Smooth muscle cell (in vitro differentiated cells): ENCODE measurements around the gene CAPN9. TPM values are rescaled to one million over a fixed set of nuclear protein-coding genes. Genes with fewer than 3 reads are reported as not detected.

Source experiments
- DNase-seq: peaks from one replicate; lab custom pipeline; 2025; ENCODE audit not compliant: unreplicated experiment; lab: John Stamatoyannopoulos, UW
- H2AFZ ChIP-seq: fragments of 200-600 bp; sonication (generic); 2 replicates; pipeline ENCODE4 v1.6.0; 2016; ENCODE audit warnings: antibody characterized with exemption, low read depth, mild to moderate bottlenecking
- H3F3A ChIP-seq: fragments of 200-600 bp; sonication (generic); 2 replicates; pipeline ENCODE4 v1.6.0; 2017; ENCODE audit warnings: antibody characterized with exemption, low read depth
- H3K27ac ChIP-seq: fragments of 200-600 bp; sonication (generic); 2 replicates; pipeline ENCODE4 v1.5.1; 2016; ENCODE audit warnings: low read depth, mild to moderate bottlenecking
- H3K27me3 ChIP-seq: fragments of 200-600 bp; sonication (generic); 2 replicates; pipeline ENCODE4 v1.6.1; 2016; ENCODE audit warnings: low read depth, mild to moderate bottlenecking
- H3K36me3 ChIP-seq: fragments of 200-600 bp; sonication (generic); 2 replicates; pipeline ENCODE4 v1.5.1; 2016; ENCODE audit warnings: low read depth
- H3K4me1 ChIP-seq: fragments of 200-600 bp; sonication (generic); 2 replicates; pipeline ENCODE4 v1.5.1; 2016; ENCODE audit warnings: low read depth
- H3K4me2 ChIP-seq: fragments of 200-600 bp; sonication (generic); 2 replicates; pipeline ENCODE4 v1.6.0; 2016; ENCODE audit warnings: mild to moderate bottlenecking
- H3K4me3 ChIP-seq: fragments of 200-600 bp; sonication (generic); 2 replicates; pipeline ENCODE4 v1.5.1; 2016; ENCODE audit warnings: mild to moderate bottlenecking
- H3K79me2 ChIP-seq: fragments of 200-600 bp; sonication (generic); 2 replicates; pipeline ENCODE4 v1.6.0; 2016; ENCODE audit warnings: low read depth, mild to moderate bottlenecking
- H3K9ac ChIP-seq: fragments of 200-600 bp; sonication (generic); 2 replicates; pipeline ENCODE4 v1.6.0; 2016; ENCODE audit warnings: low read depth
- H3K9me3 ChIP-seq: fragments of 200-600 bp; sonication (generic); replicated peaks from 2 replicates; pipeline ENCODE4 v1.5.1; 2016; ENCODE audit warnings: low read depth
- H4K20me1 ChIP-seq: fragments of 200-600 bp; sonication (generic); 2 replicates; pipeline ENCODE4 v1.6.0; 2016; ENCODE audit warnings: low read depth
- whole genome bisulfite sequencing: methylation state at CpG from one replicate; pipeline ENCODE4 v1.1.7; 2016; ENCODE audit warnings: low lambda C conversion rate; 5-methylcytosine and 5-hydroxymethylcytosine counted together
- polyA plus RNA-seq: library from polyadenylated mRNA; unstranded; fragments of >200 nt; fragmentation: Nextera tagmentation; extraction: Ambion mirVana; gene quantifications from 2 replicates; pipeline ENCODE4 v1.2.1, GENCODE V29; 2016
- total RNA-seq: library from RNA; depleted of rRNA; stranded (reverse); fragments of >200 nt; gene quantifications from 2 replicates; pipeline ENCODE4 v1.2.3, GENCODE V29; 2014
- TF ChIP-seq, protein P1 (sequence below): fragments of 200-600 bp; sonication (generic); IDR thresholded peaks from 2 replicates; pipeline ENCODE4 v1.5.1; 2017; ENCODE audit warnings: borderline replicate concordance, mild to moderate bottlenecking, antibody characterized with exemption; ENCODE audit not compliant: insufficient read depth, poor library complexity, severe bottlenecking

CAPN9 gene
- total and polyA plus RNA-seq, 2 experiments from 2014 or later = not detected

- no peaks in the 10 kb centered on the region for H3K27me3 ChIP-seq
- H2AFZ ChIP-seq = no peak overlapping the region
- WGBS = 88% methylated on average over 18 of the region's 18 CpGs
- H3K4me2 ChIP-seq = no peak overlapping the region
- H3K79me2 ChIP-seq = no peaks in the 10 kb centered on the region
- H3F3A ChIP-seq = no peaks in the 10 kb centered on the region
- no peaks in the 10 kb centered on the region for H3K4me1 ChIP-seq
- TF ChIP-seq, protein P1, sequence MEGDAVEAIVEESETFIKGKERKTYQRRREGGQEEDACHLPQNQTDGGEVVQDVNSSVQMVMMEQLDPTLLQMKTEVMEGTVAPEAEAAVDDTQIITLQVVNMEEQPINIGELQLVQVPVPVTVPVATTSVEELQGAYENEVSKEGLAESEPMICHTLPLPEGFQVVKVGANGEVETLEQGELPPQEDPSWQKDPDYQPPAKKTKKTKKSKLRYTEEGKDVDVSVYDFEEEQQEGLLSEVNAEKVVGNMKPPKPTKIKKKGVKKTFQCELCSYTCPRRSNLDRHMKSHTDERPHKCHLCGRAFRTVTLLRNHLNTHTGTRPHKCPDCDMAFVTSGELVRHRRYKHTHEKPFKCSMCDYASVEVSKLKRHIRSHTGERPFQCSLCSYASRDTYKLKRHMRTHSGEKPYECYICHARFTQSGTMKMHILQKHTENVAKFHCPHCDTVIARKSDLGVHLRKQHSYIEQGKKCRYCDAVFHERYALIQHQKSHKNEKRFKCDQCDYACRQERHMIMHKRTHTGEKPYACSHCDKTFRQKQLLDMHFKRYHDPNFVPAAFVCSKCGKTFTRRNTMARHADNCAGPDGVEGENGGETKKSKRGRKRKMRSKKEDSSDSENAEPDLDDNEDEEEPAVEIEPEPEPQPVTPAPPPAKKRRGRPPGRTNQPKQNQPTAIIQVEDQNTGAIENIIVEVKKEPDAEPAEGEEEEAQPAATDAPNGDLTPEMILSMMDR = no peak
- H3K36me3 ChIP-seq = no peaks in the 10 kb centered on the region
- H3K27ac ChIP-seq = no peak overlapping the region
- no peaks in the 10 kb centered on the region for H4K20me1 ChIP-seq
- no peak overlapping the region for H3K4me3 ChIP-seq
- H3K9ac ChIP-seq = no peak overlapping the region
- no peak for DNase-seq
- H3K9me3 ChIP-seq = no peaks in the 10 kb centered on the region
These were observed 41.7 kb upstream of the CAPN9 start for GRCh38 chr1:230705289-230706019.

DNA sequence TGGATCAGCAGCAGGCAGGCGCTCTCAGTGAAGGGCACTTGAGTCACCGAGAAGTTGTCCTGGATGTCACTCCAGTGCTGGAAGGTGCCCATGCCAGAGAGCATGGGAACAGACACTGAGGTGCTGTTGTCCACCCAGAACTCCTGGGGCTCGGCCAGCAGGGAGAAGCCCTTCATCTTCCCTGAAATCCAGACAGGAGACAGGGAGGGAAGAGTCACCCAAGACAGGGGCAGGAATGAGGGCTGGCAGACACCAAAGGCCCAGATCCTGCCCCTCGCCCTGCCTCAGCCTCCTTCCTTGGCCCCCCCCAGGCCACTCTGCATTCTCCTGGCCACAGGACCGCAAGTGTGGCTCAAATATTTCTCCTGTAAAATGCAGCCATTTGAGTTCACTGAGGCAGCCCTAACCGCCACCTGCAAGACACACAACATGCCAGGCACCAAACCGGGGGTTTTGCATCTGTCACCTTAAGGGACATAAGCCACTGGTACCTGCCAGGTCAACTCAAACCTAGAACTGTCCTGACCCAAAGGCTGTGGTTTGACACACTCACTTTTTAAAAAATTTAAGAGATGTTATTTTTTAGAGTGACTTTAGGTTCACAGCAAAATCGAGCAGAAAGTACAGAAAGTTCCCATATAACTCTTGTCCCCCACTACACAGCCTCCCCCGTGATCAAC lies 41.0 kb upstream of the CAPN9 start:
- no peak for DNase-seq
- Histone ChIP-seq H3K36me3 (no peaks in the 10 kb centered on the region), H3K79me2 (no peaks in the 10 kb centered on the region), H2AFZ (no peak overlapping the region), H3K27me3 (no peaks in the 10 kb centered on the region), H3K9me3 (no peaks in the 10 kb centered on the region), H3K27ac (no peak overlapping the region), H3K4me3 (no peak overlapping the region), H3F3A (no peaks in the 10 kb centered on the region), H3K4me2 (no peak overlapping the region), H3K4me1 (no peaks in the 10 kb centered on the region), H4K20me1 (no peaks in the 10 kb centered on the region), H3K9ac (no peak overlapping the region)
- TF ChIP-seq, protein P1 = no peak
- 88% methylated on average over 9 of the region's 9 CpGs for WGBS

DNA sequence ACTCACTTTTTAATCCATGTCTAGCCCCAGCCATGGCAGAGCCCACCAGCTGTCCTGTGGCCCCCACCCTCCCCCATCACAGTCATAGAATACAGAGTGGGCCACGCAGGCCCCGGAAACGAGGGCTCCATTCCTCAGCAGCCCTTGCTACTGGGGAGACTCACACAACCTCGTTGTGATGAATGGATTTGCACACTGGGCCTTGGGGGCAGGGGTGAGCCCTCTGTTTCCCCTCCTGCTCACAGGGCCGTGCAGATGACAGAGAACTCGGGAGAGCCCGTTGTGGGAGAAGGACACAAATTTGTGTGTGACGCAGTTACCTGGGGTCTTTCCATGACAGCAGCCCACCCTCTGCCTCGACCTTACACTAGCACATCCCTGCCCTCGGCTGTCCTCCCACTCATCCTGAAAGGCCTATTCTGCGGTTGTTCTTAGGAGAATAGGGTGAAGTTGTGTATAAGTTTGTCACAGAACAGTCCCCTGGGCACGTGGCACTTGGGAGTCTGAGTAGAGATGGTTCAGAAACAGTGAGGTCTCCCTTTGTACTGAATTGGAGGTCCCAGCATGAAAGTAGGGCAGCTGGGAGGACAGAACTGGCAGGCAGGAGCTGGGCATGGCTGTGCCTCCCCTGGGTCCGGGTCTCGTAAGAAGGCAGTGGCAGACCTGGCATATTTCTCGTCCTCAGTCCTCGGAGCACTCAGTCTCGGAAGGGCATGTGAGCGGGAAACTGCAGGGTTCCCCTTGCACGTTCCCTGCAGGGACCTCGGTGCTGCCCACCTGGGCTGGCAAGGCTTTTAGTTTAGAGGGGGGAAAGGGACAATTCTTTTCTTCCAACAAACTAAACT lies 40.1 kb upstream of the CAPN9 start:
- no peaks in the 10 kb centered on the region for H3K27me3 ChIP-seq
- H3K27ac ChIP-seq = no peak overlapping the region
- H3F3A ChIP-seq = no peaks in the 10 kb centered on the region
- no peak overlapping the region for H3K4me2 ChIP-seq
- H3K4me3 ChIP-seq = no peak overlapping the region
- no peak for DNase-seq
- no peak overlapping the region for H2AFZ ChIP-seq
- 92% methylated on average over 20 of the region's 20 CpGs for WGBS
- no peaks in the 10 kb centered on the region for H3K79me2 ChIP-seq
- H3K36me3 ChIP-seq = no peaks in the 10 kb centered on the region
- H3K9me3 ChIP-seq = no peaks in the 10 kb centered on the region
- TF ChIP-seq, protein P1 = no peak
- H4K20me1 ChIP-seq = no peaks in the 10 kb centered on the region
- H3K9ac ChIP-seq = no peak overlapping the region
- H3K4me1 ChIP-seq = no peaks in the 10 kb centered on the region
